Lung (tissue), 12 donors: Measurements from ENCODE around the gene PARD3B. TPM values are rescaled to one million over a fixed set of nuclear protein-coding genes. Genes with fewer than 3 reads are reported as not detected.

ENCODE experiments used
- ATAC-seq: fragments of 200-7000 bp; cut with Tn5 transposase; one replicate; pipeline ENCODE4 v1.9.1; 2020; ENCODE audit warnings: moderate number of reproducible peaks; ENCODE audit not compliant: insufficient read depth, low FRiP score
- DNase-seq, 3 donors: peaks; one replicate each; pipeline ENCODE4 v3.0.0-alpha.2; 2013 to 2017
- H3K27ac ChIP-seq, 2 donors: one replicate each; pipeline ENCODE4 v1.5.1; 2013; ENCODE audit warnings: mild to moderate bottlenecking in 2 of 2, moderate library complexity in 2 of 2, control low read depth in 1 of 2, inconsistent platforms in 1 of 2, low read depth in 1 of 2, low read length in 1 of 2
- H3K27me3 ChIP-seq, 3 donors: one replicate each; pipeline ENCODE4 v1.5.1; 2013; ENCODE audit warnings: low read length in 2 of 3; ENCODE audit not compliant: control insufficient read depth in 3 of 3, insufficient read depth in 3 of 3
- H3K36me3 ChIP-seq, 4 donors: one replicate each; pipeline ENCODE4 v1.5.1; 2013; ENCODE audit warnings: low read length in 4 of 4, mild to moderate bottlenecking in 1 of 4, moderate library complexity in 1 of 4; ENCODE audit not compliant: control insufficient read depth in 4 of 4, insufficient read depth in 4 of 4
- H3K4me1 ChIP-seq, 5 donors: one replicate each; pipeline ENCODE4 v1.5.1; 2013; ENCODE audit warnings: low read length in 5 of 5, mild to moderate bottlenecking in 2 of 5, moderate library complexity in 1 of 5; ENCODE audit not compliant: control insufficient read depth in 5 of 5, insufficient read depth in 5 of 5
- H3K4me3 ChIP-seq: one replicate; pipeline ENCODE4 v1.5.1; 2013; ENCODE audit warnings: mild to moderate bottlenecking, control low read depth, moderate library complexity
- H3K9ac ChIP-seq, 2 donors: one replicate each; pipeline ENCODE4 v1.5.1; 2013; ENCODE audit warnings: low read length in 2 of 2, control low read depth in 1 of 2; ENCODE audit not compliant: insufficient read depth in 1 of 2
- H3K9me3 ChIP-seq, 4 donors: one replicate each; pipeline ENCODE4 v1.5.1; 2013; ENCODE audit warnings: low read length in 3 of 4, mild to moderate bottlenecking in 1 of 4, moderate library complexity in 1 of 4; ENCODE audit not compliant: control insufficient read depth in 4 of 4, insufficient read depth in 3 of 4
- WGBS, 2 donors: extraction: QIAGEN DNeasy Blood & Tissue Kit; methylation state at CpG; one replicate each; pipeline ENCODE4 v1.1.7; 2013; 5-methylcytosine and 5-hydroxymethylcytosine counted together
- polyA plus RNA-seq, 2 donors: library from polyadenylated mRNA; stranded (reverse); fragments of 200-250 nt; gene quantifications; one replicate each; pipeline ENCODE4 v1.2.1, GENCODE V29; 2013
- total RNA-seq, 2 donors: library from RNA; depleted of rRNA in 1 of 2; stranded (reverse); fragments of >200 nt in 1 of 2; gene quantifications; one replicate each; pipeline ENCODE4 v1.2.1, GENCODE V29; 2014 to 2021
- TF ChIP-seq, protein P1 (sequence below): IDR thresholded peaks from 2 replicates; pipeline ENCODE4 v1.5.1; 2012; ENCODE audit warnings: mild to moderate bottlenecking; ENCODE audit errors: control extremely low read depth, extremely low read depth
- donor health status: control.
- donor health status: control.
- donor health status: Bipolar disorder and iron deficiency.
- donor health status: healthy.
- donor health status: DM: yes; HTN: yes; CAD: no.

Gene PARD3B
- total and polyA plus RNA-seq, 4 donors: 2.4 to 38.7 (median 17.1) TPM

DNA sequence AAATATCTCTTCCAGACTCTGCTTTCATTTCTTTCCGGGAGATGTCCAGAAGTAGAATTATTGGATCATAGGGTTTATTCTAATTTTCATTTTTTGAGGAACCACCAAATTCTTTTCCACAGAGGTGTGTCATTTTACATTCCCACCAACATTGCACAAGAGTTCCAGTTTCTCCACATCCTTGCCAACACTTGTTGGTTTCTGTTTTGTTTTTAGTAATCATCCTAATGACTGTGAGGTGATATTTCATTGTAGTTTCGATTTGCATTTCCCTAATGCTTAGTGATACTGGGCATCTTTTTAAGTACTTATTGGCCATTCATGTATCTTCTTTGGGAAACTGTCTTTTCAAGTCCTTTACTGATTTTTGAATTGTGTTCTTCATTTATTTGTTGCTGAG lies 513.1 kb downstream of the PARD3B start:
- TF ChIP-seq, protein P1, sequence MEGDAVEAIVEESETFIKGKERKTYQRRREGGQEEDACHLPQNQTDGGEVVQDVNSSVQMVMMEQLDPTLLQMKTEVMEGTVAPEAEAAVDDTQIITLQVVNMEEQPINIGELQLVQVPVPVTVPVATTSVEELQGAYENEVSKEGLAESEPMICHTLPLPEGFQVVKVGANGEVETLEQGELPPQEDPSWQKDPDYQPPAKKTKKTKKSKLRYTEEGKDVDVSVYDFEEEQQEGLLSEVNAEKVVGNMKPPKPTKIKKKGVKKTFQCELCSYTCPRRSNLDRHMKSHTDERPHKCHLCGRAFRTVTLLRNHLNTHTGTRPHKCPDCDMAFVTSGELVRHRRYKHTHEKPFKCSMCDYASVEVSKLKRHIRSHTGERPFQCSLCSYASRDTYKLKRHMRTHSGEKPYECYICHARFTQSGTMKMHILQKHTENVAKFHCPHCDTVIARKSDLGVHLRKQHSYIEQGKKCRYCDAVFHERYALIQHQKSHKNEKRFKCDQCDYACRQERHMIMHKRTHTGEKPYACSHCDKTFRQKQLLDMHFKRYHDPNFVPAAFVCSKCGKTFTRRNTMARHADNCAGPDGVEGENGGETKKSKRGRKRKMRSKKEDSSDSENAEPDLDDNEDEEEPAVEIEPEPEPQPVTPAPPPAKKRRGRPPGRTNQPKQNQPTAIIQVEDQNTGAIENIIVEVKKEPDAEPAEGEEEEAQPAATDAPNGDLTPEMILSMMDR: no peak
- DNase-seq (no peak), ATAC-seq (no peak)
- 88 to 95% methylated on average over 2 of the region's 2 CpGs for WGBS, 2 donors
- no peaks in the 10 kb centered on the region for H3K27me3 ChIP-seq
- peaks cover 0 to 26% (median 2%) of the 10 kb centered on the region in 5 donors for H3K4me1 ChIP-seq
- H3K9ac ChIP-seq: no peak overlapping the region
- peaks cover 0 to 2% (median 0%) of the 10 kb centered on the region in 4 donors for H3K9me3 ChIP-seq
- H3K27ac ChIP-seq: no peak overlapping the region
- H3K36me3 ChIP-seq: no peaks in the 10 kb centered on the region
- H3K4me3 ChIP-seq: no peak overlapping the region

DNA sequence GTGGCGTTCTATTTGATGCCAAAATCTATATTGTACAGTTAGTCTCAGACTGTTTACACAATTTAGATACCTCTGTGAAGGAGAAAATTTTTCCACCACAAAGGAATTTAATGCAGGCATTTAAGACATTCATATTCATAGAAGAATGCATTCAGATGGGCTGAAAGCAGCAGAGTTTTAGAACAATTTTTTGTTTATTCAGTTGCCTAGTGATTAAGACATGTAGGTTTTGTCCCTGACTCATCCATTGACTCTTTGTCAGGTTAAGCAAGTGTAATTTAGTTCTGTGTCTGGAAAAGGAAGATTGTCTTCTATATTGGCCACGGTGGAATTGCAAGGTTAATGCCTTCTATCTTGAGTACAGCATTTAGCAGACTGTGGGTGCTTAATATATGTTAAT lies 515.0 kb downstream of the PARD3B start:
- Histone ChIP-seq H3K27ac (no peak overlapping the region), H3K27me3 (no peaks in the 10 kb centered on the region), H3K9me3 (peaks cover 0 to 2% (median 0%) of the 10 kb centered on the region in 4 donors), H3K4me3 (no peak overlapping the region), H3K4me1 (peaks cover 0 to 14% (median 0%) of the 10 kb centered on the region in 5 donors), H3K9ac (no peak overlapping the region), H3K36me3 (no peaks in the 10 kb centered on the region)
- TF ChIP-seq, protein P1: no peak
- DNase-seq (no peak), ATAC-seq (no peak)
- 94 to 95% methylated on average over 2 of the region's 2 CpGs for whole genome bisulfite sequencing, 2 donors

DNA sequence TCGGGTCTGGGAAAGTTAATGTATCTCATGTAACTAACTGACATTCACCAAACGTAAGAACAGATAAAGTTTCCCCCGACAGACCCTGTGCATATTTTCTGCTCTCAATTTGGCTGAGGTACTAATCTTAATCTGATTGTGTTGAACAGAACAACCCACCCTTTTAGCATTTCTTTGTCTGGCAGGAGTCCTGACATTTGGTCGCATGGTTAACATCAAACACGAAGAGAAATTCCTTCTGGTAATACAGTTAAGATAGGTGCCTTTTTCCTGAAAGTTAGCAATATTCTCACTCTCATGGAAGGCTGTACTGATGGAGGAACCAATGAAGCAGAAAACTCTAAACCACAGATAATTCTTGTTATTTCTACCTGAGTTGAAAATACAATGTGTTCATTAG lies 520.8 kb downstream of the PARD3B start:
- no peak for DNase-seq
- Histone ChIP-seq H3K9me3 (no peaks in the 10 kb centered on the region), H3K27me3 (no peaks in the 10 kb centered on the region), H3K4me3 (no peak overlapping the region), H3K27ac (no peak overlapping the region), H3K4me1 (no peaks in the 10 kb centered on the region), H3K36me3 (no peaks in the 10 kb centered on the region), H3K9ac (no peak overlapping the region)
- WGBS, 2 donors: 92 to 93% methylated on average over 5 of the region's 5 CpGs
- TF ChIP-seq, protein P1: no peak
- no peak for ATAC-seq

DNA sequence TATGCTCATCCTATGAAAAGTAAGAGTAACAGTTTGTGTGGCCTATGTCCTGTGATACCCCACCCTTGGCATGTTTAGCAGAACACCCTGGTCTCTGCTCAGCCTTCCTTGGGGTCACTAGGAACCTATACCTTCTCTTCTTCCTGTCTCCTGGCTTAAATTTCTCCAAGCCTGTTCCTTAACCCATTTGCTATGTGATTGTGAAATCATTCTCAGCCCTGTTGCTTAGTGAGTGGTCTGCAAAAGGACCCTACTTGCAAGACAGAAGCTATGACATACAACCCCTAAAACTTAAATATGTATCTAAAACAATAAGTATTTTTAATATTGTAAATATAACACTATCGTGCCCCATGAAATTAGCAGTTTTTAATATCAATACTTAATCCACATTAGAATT lies 524.7 kb downstream of the PARD3B start:
- TF ChIP-seq, protein P1: no peak

More for the DNA sequence above, 524.7 kb downstream of the PARD3B start:
- H3K9me3 ChIP-seq: no peaks in the 10 kb centered on the region
- H3K27ac ChIP-seq: no peak overlapping the region
- no peak overlapping the region for H3K4me3 ChIP-seq
- no peaks in the 10 kb centered on the region for H3K36me3 ChIP-seq
- DNase-seq (no peak), ATAC-seq (no peak)
- no peak overlapping the region for H3K9ac ChIP-seq
- no peaks in the 10 kb centered on the region for H3K4me1 ChIP-seq
- H3K27me3 ChIP-seq: no peaks in the 10 kb centered on the region
- WGBS, 2 donors: 91 to 93% methylated on average over 1 of the region's 1 CpG
